ENCODE data around the gene NAT9.

NAT9 gene

DNA sequence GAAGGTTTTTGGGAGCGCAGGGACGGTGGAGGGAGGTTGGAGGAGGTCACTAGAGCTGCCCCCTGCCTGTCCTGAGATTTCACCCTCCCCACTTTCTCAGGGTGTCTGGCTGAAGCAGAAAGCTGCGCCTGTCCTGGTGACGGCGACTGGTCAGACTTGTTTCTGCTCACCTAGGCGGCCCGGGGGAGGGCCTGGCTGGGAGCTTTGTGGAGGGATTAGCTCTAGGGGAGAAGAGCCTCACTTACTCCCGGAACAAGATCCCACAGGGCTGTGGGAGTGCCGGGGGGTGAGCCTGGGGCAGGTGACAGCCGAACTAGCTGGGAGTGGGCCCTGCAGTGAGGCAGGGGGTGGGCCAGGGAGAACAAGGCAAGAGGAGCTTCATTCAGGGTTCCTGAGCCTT lies 16.2 kb downstream of the NAT9 start:
- no peak for DNase-seq

DNA sequence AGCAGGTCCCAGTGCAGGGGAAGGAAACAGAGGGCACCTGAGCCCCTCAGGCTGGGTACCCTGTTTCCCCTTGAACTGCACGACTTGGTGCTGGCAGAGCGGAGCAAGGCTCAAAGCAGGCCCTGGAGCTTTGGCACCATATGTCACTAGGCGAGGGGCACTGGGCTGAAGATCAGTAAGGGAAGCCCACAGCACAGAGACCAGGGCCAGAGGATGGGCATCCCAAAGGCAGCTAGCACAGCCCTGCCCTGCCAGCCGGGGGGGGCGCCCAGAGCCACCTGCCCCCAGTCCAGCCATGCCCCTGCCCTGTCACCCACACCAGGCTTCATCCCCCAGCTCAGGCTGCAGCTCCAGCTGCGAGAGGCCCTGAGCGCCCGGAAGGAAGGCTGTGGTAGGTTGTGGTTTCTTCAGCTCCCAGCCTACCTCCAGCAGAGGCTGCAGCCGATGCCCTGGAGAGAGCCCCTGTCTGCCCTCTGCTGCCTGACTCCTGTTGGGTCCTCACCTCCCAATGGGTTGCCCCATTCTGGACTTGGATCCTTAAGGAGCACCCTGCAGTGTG lies 16.8 kb downstream of the NAT9 start:
- DNase-seq: no peak

DNA sequence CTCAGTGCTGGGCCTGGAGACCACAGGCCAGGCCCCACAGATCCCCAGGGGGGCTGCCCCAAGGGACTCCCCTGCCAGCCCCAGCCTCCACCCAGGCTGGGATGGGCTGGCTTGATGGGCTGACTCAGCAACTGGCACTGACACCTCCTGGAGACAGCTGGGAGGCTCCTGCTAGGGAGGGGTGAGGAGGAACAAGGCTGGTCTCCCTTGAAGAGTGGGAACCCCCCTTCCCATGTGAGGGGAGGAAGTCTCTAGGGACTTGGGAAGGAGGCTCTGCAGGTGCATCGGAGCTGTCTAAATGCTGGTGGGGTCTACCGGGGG lies 17.3 kb downstream of the NAT9 start:
- no peak for DNase-seq

DNA sequence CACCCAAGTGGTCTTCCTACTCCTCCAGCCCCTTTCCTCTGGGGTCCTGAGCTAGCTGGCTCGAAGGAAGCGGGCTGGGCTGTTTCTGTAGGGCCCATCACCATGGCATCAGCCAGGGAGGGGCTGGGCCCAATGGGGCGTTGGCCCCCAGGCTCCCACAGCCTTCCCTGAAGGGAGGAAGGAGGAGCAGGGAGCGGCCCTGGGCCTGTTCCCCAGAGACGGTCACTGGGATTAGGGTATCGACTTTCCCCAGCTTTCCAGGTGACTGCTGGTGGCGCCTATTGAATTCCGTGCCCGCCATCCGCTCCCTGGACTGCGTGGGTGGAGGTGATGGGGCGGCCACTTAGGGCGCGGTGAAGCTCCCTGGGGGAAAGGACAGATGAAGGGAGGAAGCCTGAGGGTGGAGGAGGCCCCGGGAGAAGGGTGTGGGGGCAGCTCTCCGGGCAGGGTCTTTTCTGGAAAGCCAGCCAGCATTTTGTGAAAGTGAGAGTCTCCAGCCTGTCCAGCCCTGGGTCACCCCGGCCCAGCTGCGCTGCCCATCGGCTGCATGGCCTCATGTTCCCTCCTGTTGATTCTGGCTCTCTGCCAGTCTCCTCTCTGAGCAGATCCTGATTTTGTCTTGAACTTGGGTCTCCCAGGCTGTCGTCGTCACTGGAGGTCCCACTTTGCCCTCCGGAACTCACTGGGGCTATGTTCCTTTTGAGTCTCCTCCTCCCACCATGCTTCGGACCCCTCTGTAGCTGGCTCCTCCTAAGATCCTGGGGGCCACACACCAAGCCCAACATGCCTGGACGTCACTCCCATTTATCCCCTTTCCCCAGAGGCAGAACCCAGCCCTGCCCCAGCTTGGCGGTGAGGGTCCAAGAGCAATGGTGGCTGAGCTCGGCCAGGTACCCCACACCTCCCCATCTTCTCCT lies 18.0 kb downstream of the NAT9 start:
- DNase-seq: no peak

DNA sequence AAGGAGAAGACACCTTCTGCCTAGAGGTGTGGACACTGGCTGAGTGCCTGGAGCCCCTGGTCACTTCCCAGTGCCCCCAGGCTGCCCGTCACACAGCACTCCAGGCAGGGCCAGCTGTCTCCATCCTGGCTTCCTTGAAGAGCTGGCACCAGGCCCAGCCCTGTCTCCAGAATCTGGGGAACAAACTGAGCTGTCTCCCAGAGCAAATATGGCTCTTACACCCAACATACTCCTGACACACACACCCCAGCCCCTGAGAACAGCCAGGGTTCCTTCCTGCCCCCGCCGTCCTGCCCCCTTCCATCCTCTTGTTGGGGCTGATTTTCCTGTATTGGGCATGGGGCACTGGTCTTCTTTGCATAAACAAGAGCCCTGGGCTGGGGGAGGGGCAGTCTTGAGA lies 18.6 kb downstream of the NAT9 start:
- no peak for DNase-seq

DNA sequence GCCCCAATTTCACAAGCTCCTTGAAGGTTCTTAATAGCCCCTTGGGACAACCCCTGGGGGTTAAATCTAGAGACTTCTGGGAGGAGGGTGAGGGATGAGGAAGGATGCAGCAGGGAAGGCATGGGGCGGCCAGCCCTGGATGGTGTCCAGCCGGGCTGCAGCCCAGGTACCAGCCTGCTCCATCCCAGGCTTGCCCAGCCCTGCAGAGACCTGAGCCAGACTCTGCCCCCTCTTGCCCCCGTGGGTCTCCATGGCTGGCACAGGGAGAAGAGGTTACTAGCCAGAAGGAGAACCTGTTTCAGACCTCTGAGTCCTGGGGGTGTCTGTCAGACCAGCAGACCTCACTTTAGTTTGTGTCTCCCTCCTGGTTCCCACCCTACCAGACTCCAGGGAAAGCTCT lies 19.3 kb downstream of the NAT9 start:
- no peak for DNase-seq

DNA sequence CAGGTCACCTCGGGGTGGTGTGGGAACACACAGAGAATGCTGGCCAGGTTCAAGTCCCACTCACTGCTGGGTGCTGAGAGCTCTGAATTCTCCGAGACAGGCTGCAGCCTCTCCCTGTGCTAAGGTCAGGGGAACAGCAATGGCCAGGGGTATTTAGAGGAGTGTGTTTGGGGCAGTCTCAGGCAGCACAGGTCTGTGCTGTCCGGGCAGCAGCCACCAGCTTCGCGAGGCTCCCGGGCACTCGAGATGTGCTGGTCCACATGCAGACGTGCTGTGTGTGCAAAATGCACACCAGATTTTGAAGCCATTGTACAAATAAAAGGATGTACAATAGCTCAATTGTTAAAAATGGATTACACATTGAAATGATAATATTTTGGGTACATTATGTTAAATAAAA lies 20.6 kb downstream of the NAT9 start:
- no peak for DNase-seq

DNA sequence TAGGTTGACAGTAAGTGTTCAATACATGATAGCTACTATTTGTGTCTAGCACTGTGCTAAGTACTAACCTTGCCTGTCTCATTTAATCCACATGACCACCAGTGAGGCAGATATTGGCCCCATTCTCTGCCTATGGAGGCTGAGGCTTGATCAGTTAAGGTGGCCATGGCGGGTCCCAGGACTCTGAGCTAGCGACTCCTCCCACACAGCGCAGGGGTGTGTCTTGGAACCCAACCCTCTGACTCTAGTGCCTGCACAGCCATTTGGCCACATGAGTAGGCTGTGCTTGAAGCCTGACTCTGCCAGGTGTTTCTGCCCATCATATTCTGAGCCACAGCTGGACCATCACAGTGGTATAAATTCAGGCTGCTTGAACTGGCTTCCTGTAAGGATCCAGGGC lies 21.3 kb downstream of the NAT9 start:
- DNase-seq: no peak

DNA sequence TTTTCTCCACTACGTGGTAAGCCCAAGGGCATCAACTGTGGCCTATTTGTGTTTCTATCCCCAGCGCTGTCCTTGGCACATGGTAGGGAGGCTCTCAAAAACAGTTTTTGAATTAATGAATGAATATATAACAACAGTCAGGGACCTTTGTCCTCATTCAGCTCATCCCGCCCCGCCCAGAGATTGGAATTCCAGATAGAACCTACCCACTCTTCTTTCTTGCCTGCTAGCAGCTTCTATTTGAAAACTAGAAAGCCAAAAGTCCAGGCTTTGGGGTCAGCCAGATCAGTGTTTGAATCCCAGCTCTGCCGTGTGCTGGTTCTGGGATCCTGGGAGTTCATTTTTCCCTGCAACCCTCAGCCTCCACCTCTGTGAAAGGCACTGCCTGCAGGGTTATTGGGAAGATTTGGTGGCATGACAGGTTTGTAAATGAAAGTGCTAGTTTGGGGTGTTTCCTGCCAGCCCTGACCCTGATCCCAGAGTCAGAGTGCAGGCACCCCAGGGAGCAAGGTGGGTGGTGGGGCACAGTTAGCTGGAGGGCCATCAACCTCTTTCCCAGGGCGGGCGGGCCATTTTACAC lies 23.2 kb downstream of the NAT9 start:
- no peak for DNase-seq

DNA sequence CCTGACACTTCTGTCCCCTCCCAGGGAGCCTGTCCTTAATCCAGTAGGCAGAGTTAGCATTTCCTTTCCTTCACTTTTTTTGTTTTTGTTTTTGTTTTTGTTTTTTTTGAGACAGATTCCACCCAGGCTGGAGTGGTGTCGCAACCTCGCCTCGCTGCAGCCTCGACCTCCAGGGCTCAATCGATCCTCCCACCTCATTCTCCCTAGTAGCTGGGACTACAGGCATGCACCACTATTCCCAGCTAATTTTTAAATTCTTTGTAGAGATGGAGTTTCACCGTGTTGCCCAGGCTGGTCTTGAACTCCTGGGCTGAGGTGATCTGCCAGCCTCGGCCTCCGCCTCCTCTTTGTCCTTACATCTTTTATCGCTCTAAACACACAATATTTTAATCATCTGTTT lies 23.7 kb downstream of the NAT9 start:
- DNase-seq: no peak

DNA sequence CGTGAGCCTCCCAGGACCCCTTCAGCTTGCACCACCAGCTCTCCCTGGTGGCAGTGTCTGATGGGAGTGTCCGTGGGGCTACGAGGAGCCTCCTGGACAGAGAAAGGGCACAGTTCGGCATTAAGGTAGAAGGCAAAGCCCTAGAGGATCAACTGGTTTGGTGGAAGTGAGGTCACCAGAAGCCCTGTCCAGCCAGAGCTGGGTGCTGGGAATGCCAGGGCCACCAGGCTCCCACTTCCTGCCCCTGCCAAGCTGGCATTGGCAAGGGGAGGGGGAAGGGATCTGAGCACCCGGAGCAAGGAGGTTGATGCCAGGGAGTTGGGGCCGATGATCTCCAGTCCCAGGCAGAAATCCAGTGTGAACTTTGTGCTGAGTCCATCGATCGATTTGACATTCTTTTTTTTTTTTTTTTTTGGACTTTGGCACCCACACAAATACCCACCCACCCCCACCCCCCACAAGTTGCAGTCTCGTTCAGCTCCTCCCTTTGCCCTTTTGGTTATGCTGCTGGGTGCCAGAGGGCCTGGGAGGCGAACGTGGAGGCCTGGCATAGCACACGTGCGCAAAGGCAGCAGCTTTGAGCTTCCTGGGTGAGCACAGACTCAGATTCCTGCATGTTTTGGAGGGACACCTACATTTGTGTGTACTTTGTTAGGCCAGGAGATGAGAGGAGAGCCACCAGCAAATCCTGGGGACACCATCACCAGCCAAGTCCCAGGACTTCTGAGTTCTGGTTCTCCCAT lies 25.6 kb downstream of the NAT9 start:
- DNase-seq: no peak

DNA sequence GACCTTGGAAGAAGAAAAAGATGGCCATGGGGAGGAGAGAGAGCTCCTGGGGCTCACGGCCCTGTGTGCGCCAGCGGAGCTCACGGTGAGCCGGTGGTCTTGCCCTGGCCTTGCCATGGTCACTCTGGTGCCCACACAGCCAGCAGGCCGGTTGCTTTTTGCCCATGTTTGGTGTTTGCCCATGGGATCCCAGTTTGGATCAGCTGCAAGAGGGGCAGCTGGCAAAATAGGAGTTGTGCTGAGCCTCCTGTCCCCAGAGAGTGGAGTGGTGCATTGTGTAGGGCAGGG lies 26.2 kb downstream of the NAT9 start:
- DNase-seq: no peak

DNA sequence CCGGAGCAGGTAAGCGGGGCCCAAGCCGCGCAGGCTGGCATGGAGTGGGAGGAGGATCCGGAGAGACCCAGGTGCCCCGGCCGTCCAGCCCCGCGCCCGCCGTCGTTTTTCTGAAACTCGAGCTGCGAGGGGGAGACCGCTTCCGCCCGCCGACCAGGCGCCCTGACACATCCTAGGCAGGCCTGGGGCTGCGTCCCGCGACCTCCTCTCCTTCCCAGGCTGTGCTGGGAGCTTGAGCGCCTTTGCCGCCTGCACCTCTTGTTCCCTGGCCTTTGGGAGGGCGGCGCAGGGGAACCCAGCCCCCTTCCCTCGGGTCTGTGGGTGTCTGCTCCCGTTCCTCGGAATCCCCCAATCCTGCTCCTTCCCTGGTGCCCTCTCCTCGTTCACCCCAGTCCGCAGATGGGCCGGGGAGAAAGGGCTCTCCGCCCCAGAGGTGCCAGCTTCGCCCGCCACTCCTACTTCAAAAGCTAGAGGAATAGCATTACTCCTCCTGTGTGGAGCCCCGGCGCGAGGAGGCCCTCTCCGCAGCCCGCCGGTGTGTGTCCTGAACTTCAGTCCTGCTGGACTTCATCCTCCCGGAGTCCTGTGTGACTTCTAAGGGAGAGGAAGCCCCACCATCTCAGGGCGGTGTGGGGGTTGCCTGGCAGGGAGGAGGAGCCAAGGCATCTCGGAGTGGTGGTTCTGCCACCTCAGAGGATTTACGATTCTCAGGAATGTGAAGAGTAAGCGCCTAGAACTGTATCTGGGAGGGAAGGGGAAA lies 26.7 kb downstream of the NAT9 start:
- DNase-seq: no peak

DNA sequence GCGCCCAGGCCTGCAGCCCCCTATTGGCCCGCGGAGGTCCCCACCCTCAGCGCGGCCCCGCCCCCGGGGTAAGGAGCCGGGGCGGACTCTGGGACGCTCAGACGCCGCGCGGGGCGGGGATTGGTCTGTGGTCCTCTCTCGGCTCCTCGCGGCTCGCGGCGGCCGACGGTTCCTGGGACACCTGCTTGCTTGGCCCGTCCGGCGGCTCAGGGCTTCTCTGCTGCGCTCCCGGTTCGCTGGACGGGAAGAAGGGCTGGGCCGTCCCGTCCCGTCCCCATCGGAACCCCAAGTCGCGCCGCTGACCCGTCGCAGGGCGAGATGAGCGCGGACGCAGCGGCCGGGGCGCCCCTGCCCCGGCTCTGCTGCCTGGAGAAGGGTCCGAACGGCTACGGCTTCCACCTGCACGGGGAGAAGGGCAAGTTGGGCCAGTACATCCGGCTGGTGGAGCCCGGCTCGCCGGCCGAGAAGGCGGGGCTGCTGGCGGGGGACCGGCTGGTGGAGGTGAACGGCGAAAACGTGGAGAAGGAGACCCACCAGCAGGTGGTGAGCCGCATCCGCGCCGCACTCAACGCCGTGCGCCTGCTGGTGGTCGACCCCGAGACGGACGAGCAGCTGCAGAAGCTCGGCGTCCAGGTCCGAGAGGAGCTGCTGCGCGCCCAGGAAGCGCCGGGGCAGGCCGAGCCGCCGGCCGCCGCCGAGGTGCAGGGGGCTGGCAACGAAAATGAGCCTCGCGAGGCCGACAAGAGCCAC lies 27.4 kb downstream of the NAT9 start, which contains the start of gene NHERF1:
TSS of gene NHERF1 (plus strand) at position 100 of the 750 bp plus-strand sequence. CDS start at position 319, 219 bp downstream.
- peak; percentile 91 to 95 for DNase-seq

DNA sequence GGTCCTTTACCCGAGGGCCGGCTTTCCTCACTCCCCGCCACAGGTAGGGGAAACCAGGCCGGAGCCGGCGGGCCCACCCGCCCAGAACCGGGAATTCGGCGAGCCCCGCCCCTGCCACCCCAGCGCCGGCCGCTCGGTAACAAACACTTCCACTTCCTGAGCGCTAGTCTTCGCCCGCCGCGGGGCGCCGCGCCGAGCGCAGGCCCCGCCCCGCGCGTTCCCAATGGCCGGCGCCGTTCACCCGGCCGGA lies 27.9 kb downstream of the NAT9 start:
- no peak for DNase-seq

DNA sequence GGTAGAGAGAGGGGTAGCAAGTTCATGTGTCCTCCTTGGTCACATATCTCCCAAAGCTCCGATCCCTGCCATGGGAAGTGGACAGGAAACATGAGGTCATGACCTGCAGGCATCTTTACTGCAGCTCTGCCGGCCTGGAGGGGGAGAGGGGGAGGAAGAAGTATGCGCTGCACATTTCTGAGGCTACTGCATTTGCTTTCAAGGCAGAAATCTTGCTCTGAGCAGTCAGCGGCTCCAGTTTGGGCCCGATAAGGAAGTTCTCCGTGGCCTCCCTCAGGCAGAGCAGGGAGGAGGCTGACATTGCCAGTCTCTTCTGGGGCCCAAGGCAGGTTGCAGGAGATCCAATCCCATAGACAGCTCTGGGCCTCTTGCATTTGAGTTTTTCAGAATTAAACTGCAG lies 29.2 kb downstream of the NAT9 start:
- DNase-seq: no peak

DNA sequence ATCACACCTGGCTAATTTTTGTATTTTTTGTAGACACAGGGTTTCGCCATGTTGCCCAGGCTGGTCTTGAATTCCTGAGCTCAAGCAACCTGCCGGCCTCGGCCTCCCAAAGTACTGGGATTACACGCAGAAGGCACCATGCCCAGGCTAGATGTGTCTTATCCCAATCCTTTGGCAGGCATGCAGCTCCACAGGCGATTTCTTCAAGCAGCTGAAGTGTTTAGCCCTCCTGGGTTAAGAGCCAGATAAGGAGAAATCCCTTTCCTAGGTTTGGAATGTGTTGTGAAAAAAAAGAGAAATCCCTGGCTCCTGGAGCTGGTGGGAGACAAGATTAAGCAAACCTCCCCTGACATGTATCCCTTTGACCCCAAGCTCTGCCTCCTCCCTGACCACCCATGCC lies 29.8 kb downstream of the NAT9 start:
- DNase-seq: no peak

DNA sequence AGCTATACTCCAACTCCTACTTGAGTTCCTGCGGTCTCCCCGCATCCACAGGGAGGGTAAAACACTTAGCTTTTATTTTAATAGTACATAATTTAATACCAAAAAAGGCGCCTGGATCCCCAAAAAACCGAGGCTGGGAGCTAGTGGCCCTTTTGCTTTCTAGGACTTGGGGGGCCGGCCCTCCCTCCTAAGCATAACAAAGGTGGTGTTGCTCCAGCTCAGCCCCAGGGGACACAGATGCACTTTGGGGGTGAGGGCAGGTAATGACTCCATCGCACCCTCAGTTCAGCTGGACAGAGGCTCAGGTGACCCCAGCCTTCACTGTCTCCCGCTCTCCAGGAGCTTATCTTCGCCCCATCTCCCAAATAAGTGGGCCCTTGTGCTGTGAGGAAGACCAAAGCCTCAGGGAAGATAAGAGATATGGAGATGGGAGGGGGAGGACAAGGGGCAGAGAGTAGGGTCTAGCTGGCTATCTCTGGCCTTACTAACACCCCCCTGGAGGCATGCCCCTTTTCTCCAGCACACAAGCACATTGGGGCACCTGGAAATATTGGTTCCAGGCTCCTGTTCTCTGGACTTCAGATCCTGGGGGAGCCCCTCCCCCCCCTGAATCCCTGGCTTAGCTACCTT lies 30.5 kb downstream of the NAT9 start:
- no peak for DNase-seq

DNA sequence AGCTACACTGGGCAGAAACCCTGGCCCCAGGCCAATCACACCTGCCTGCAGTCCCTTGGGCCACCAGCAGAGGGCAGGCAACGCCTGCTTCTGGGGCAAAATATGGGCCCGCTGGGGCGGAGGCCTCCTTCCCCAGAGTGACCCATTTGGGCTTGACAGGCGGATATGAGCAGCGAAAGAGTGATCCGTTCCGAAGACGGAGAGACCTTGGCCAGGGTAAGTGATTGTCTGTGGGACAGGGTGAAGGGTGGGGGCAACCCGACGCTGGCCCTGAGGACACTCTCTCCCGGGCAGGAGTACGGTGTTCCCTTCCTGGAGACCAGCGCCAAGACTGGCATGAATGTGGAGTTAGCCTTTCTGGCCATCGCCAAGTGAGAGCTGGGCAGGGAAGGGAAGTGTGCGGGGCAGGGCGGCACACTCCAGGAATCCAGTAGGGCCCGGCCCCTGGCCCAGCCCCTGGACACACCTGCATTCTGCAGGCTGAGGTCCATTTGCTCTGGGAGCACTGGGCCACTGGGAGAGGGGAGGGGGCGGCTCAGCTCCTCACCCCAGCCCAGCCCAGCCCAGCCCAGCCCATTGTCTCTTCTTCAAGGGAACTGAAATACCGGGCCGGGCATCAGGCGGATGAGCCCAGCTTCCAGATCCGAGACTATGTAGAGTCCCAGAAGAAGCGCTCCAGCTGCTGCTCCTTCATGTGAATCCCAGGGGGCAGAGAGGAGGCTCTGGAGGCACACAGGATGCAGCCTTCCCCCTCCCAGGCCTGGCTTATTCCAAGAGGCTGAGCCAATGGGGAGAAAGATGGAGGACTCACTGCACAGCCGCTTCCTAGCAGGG lies 31.2 kb downstream of the NAT9 start:
- peak; percentile 93 to 95 for DNase-seq

DNA sequence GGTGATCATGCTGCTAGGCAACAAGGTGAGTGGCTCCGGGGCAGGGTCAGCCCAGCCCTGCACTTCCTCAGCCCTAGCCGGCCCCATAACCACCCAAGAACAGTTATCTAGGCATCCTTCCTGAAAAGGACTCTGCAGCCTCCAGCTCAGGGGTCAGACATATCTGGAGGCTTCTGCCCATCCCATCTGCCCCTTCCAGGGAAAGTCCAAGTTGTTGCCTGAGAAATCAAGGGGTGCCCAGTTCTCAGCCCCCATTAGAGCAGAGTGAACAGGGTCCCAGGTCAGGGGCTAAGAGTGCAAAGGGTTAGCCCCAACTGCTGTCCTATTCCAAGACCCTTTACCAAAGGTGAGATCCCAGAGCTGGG lies 31.8 kb downstream of the NAT9 start:
- DNase-seq: no peak

DNA sequence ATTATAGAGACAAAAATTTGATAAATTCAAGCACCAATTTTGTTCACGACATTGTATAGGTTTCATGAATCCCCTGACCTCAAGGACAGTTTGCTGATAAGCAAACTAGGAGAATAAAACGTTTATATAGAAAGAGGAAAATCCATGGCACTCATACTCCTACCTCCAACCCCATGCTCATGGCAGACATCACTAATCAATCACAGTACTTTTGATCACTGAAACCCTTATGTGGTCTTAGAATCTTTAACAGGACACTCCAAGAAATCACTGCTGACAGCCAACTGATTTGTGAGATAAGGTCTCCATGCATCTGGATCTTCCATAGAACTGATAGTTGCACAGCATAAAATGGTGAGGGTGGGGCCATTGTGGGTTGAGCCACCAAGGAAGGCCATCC lies 32.4 kb downstream of the NAT9 start:
- DNase-seq: no peak

Measured in stimulated activated CD4-positive, alpha-beta T cell treated with anti-CD3 and anti-CD28 coated beads, Interleukin-2, amount 100 ng/mL, for 48 hours (primary cell).